Measurements from ENCODE around the gene LRRC52. TPM values are rescaled to one million over a fixed set of nuclear protein-coding genes. Genes with fewer than 3 reads are reported as not detected.
A peak's percentile ranks its signal among the peaks of the same experiment; 100 is the strongest.
"Not testable (repeated sequence)": the region's sequence is repeated elsewhere in the genome, so short reads cannot be mapped to it uniquely, and the experiment has no call there.

LRRC52 gene
- total and polyA plus RNA-seq, 3 donors from 2014 or later, result 3.8 to 29.4 (median 3.8) TPM

- 62 to 89% methylated on average over 15 to 25 of the region's 25 CpGs for WGBS, 2 donors
- TF ChIP-seq POLR2A (IDR thresholded peaks at IDR 0.05), result no peak
- TF ChIP-seq CTCF (IDR thresholded peaks at IDR 0.05), result no peak
- intact Hi-C loops (cut with DNase I; ENCODE audit: low total_unique reads), result no loop called here
- Histone ChIP-seq H3K36me3 (ENCODE audit: low read depth, missing control alignments) (no peaks in the 10 kb centered on the region), H3K4me1 (no peaks in the 10 kb centered on the region), H3K27ac (no peak overlapping the region), H3K9me3 (no peaks in the 10 kb centered on the region), H3K4me3 (peak overlapping the region; percentile 21 to 29), H3K27me3 (no peaks in the 10 kb centered on the region)
- DNase-seq, result no peak
Observed at GRCh38 chr1:165581926-165582325, 38.1 kb downstream of the LRRC52 start.

GRCh38 chr1:165586398-165586797 is 42.6 kb downstream of the LRRC52 start:
- H3K27me3 ChIP-seq, result no peaks in the 10 kb centered on the region
- no peak overlapping the region for H3K4me3 ChIP-seq
- H3K27ac ChIP-seq, result no peak overlapping the region
- intact Hi-C loops (cut with DNase I; ENCODE audit: low total_unique reads), result no loop called here
- no peaks in the 10 kb centered on the region for H3K36me3 ChIP-seq (ENCODE audit: low read depth, missing control alignments)
- no peak for TF ChIP-seq CTCF (IDR thresholded peaks at IDR 0.05)
- TF ChIP-seq POLR2A (IDR thresholded peaks at IDR 0.05), result no peak
- 72 to 76% methylated on average over 3 of the region's 3 CpGs for WGBS, 2 donors
- DNase-seq, result no peak
- H3K9me3 ChIP-seq, result no peaks in the 10 kb centered on the region
- no peaks in the 10 kb centered on the region for H3K4me1 ChIP-seq

- not testable (repeated sequence) for H3K4me1 ChIP-seq; H3K27me3 ChIP-seq; H3K9me3 ChIP-seq; H3K27ac ChIP-seq; H3K36me3 ChIP-seq (ENCODE audit: low read depth, missing control alignments); H3K4me3 ChIP-seq
- intact Hi-C loops (cut with DNase I; ENCODE audit: low total_unique reads), result loop anchor here (5.0 kb wide), 1 partner anchor 194 kb away; no protein-coding TSS in a partner anchor
- DNase-seq, result peak; percentile 33
- 47 to 79% methylated on average over 4 of the region's 4 CpGs for WGBS, 2 donors
Observed at GRCh38 chr1:165591391-165591790, 47.6 kb downstream of the LRRC52 start.

- Histone ChIP-seq H3K4me3 (no peak overlapping the region), H3K4me1 (no peaks in the 10 kb centered on the region), H3K9me3 (no peaks in the 10 kb centered on the region), H3K36me3 (ENCODE audit: low read depth, missing control alignments) (no peaks in the 10 kb centered on the region), H3K27me3 (no peaks in the 10 kb centered on the region), H3K27ac (no peak overlapping the region)
- peak; percentile 95 to 98 (median 97) for TF ChIP-seq CTCF (IDR thresholded peaks at IDR 0.05)
- no peak for TF ChIP-seq POLR2A (IDR thresholded peaks at IDR 0.05)
- DNase-seq, result peak; percentile 95
- intact Hi-C loops (cut with DNase I; ENCODE audit: low total_unique reads), result loop anchor here (5.0 kb wide), 1 partner anchor 196 kb away; no protein-coding TSS in a partner anchor
- 4 to 6% methylated on average over 10 of the region's 10 CpGs for WGBS, 2 donors
Observed at GRCh38 chr1:165592945-165593823, 49.4 kb downstream of the LRRC52 start.

- H3K27ac ChIP-seq, result no peak overlapping the region
- H3K4me3 ChIP-seq, result no peak overlapping the region
- H3K36me3 ChIP-seq (ENCODE audit: low read depth, missing control alignments), result no peaks in the 10 kb centered on the region
- WGBS, 2 donors, result 52 to 61% methylated on average over 1 of the region's 1 CpG
- no peaks in the 10 kb centered on the region for H3K27me3 ChIP-seq
- peaks cover 3% of the 10 kb centered on the region for H3K4me1 ChIP-seq
- H3K9me3 ChIP-seq, result no peaks in the 10 kb centered on the region
- intact Hi-C loops (cut with DNase I; ENCODE audit: low total_unique reads), result no loop called here
- DNase-seq, result no peak
- TF ChIP-seq POLR2A (IDR thresholded peaks at IDR 0.05) (no peak), CTCF (IDR thresholded peaks at IDR 0.05) (no peak)
Observed at GRCh38 chr1:165595246-165595938, 51.6 kb downstream of the LRRC52 start.

Measured in testis (tissue), 3 donors.